Memory B cell (primary cell): Measurements from ENCODE around the gene PCDHA8.
"Not testable (repeated sequence)": the region's sequence is repeated elsewhere in the genome, so short reads cannot be mapped to it uniquely, and the experiment has no call there.

ENCODE experiments used
- ATAC-seq: fragments of 150-1000 bp; cut with Tn5 transposase; 2 replicates; pipeline ENCODE4 v1.10.0; 2021; ENCODE audit warnings: low read depth, mild to moderate bottlenecking, moderate library complexity
- DNase-seq, 2 donors: peaks; one replicate each; pipeline ENCODE4 v3.0.0; 2022; ENCODE audit warnings: low spot score in 2 of 2
- H3K27ac Mint-ChIP-seq: one replicate; pipeline ENCODE4 v1.8.0; 2022; ENCODE audit warnings: mild to moderate bottlenecking, moderate library complexity, mixed read lengths
- H3K27me3 Mint-ChIP-seq: one replicate; pipeline ENCODE4 v1.8.0; 2022; ENCODE audit warnings: mixed read lengths
- H3K36me3 Mint-ChIP-seq: one replicate; pipeline ENCODE4 v1.8.0; 2022; ENCODE audit warnings: mild to moderate bottlenecking, mixed read lengths
- H3K4me1 Mint-ChIP-seq: one replicate; pipeline ENCODE4 v1.8.0; 2022; ENCODE audit warnings: mixed read lengths
- H3K4me3 Mint-ChIP-seq: one replicate; pipeline ENCODE4 v1.8.0; 2022; ENCODE audit warnings: mild to moderate bottlenecking, moderate library complexity, mixed read lengths
- H3K9me3 Mint-ChIP-seq: one replicate; pipeline ENCODE4 v1.8.0; 2022; ENCODE audit warnings: mixed read lengths

Gene PCDHA8

GRCh38 chr5:140821375-140822280 lies 19.4 kb upstream of the PCDHA8 start, which contains the start of gene PCDHA5:
Gene PCDHA5 (plus strand): TSS chr5:140821613.
- ATAC-seq, result no peak
- DNase-seq, result no peak

GRCh38 chr5:140822281-140822629 lies 18.7 kb upstream of the PCDHA8 start:
- ATAC-seq (no peak), DNase-seq (no peak)
- Mint-ChIP-seq H3K4me3 (no peak overlapping the region), H3K27ac (no peak overlapping the region), H3K27me3 (peaks cover 5% of the 10 kb centered on the region), H3K4me1 (no peaks in the 10 kb centered on the region), H3K9me3 (peaks cover 4% of the 10 kb centered on the region), H3K36me3 (no peaks in the 10 kb centered on the region)

More at GRCh38 chr5:140821375-140822280, 19.4 kb upstream of the PCDHA8 start, which contains the start of gene PCDHA5:
- H3K27me3 Mint-ChIP-seq, result peaks cover 3% of the 10 kb centered on the region
- peaks cover 2% of the 10 kb centered on the region for H3K9me3 Mint-ChIP-seq
- H3K27ac Mint-ChIP-seq, result no peak within 1 kb of the TSS
- H3K4me1 Mint-ChIP-seq, result no peaks in the 10 kb centered on the region
- no peak within 1 kb of the TSS for H3K4me3 Mint-ChIP-seq
- H3K36me3 Mint-ChIP-seq, result no peaks in the 10 kb centered on the region

- H3K4me3 Mint-ChIP-seq, H3K9me3 Mint-ChIP-seq, H3K36me3 Mint-ChIP-seq, H3K27ac Mint-ChIP-seq, H3K4me1 Mint-ChIP-seq, DNase-seq, ATAC-seq, H3K27me3 Mint-ChIP-seq: not testable (repeated sequence)
Measured at GRCh38 chr5:140822969-140823368, 18.0 kb upstream of the PCDHA8 start.

- ATAC-seq, result no peak
- Mint-ChIP-seq H3K9me3 (peaks cover 4% of the 10 kb centered on the region), H3K4me1 (no peaks in the 10 kb centered on the region), H3K4me3 (no peak overlapping the region), H3K27me3 (peaks cover 4% of the 10 kb centered on the region), H3K36me3 (no peaks in the 10 kb centered on the region), H3K27ac (no peak overlapping the region)
- DNase-seq, result no peak
Measured at GRCh38 chr5:140823475-140823874, 17.5 kb upstream of the PCDHA8 start.

- Mint-ChIP-seq H3K9me3 (peaks cover 5% of the 10 kb centered on the region), H3K36me3 (no peaks in the 10 kb centered on the region), H3K27me3 (peaks cover 7% of the 10 kb centered on the region), H3K4me1 (no peaks in the 10 kb centered on the region), H3K27ac (no peak within 1 kb of the TSS), H3K4me3 (no peak within 1 kb of the TSS)
- ATAC-seq (no peak), DNase-seq (no peak)
Measured at GRCh38 chr5:140827704-140828361, 13.2 kb upstream of the PCDHA8 start, which contains the start of gene PCDHA6. Gene PCDHA6 (plus strand): TSS chr5:140827960. CDS start chr5:140828092, 132 bp downstream.

- ATAC-seq, result no peak
- no peak overlapping the region for H3K4me3 Mint-ChIP-seq
- DNase-seq, result no peak
- no peaks in the 10 kb centered on the region for H3K4me1 Mint-ChIP-seq
- peaks cover 7% of the 10 kb centered on the region for H3K9me3 Mint-ChIP-seq
- H3K27ac Mint-ChIP-seq, result no peak overlapping the region
- H3K36me3 Mint-ChIP-seq, result no peaks in the 10 kb centered on the region
- peaks cover 9% of the 10 kb centered on the region for H3K27me3 Mint-ChIP-seq
Measured at GRCh38 chr5:140828362-140828737, 12.6 kb upstream of the PCDHA8 start.

GRCh38 chr5:140829511-140830501 lies 11.2 kb upstream of the PCDHA8 start:
- not testable (repeated sequence) for H3K27ac Mint-ChIP-seq, ATAC-seq, H3K4me3 Mint-ChIP-seq, H3K9me3 Mint-ChIP-seq, DNase-seq, H3K4me1 Mint-ChIP-seq, H3K36me3 Mint-ChIP-seq
- H3K27me3 Mint-ChIP-seq, result peaks cover 10% of the 10 kb centered on the region

- Mint-ChIP-seq H3K36me3 (peaks cover 2% of the 10 kb centered on the region), H3K4me1 (no peaks in the 10 kb centered on the region), H3K4me3 (no peak within 1 kb of the TSS), H3K27ac (no peak within 1 kb of the TSS), H3K27me3 (peaks cover 8% of the 10 kb centered on the region), H3K9me3 (peaks cover 6% of the 10 kb centered on the region)
- ATAC-seq (no peak), DNase-seq (no peak)
Measured at GRCh38 chr5:140833993-140834392, 7.0 kb upstream of the PCDHA8 start, which contains the start of gene PCDHA7. Gene PCDHA7 (plus strand): TSS chr5:140834269. CDS start chr5:140834384, 115 bp downstream.

GRCh38 chr5:140834439-140835008 lies 6.5 kb upstream of the PCDHA8 start:
- DNase-seq, H3K4me1 Mint-ChIP-seq, H3K27me3 Mint-ChIP-seq, H3K4me3 Mint-ChIP-seq, ATAC-seq, H3K36me3 Mint-ChIP-seq, H3K9me3 Mint-ChIP-seq, H3K27ac Mint-ChIP-seq: not testable (repeated sequence)

GRCh38 chr5:140835622-140836510 lies 5.1 kb upstream of the PCDHA8 start:
- ATAC-seq (no peak), DNase-seq (no peak)
- Mint-ChIP-seq H3K4me3 (no peak overlapping the region), H3K27me3 (peaks cover 8% of the 10 kb centered on the region), H3K27ac (no peak overlapping the region), H3K36me3 (peaks cover 2% of the 10 kb centered on the region), H3K4me1 (no peaks in the 10 kb centered on the region), H3K9me3 (peaks cover 9% of the 10 kb centered on the region)

- Mint-ChIP-seq H3K9me3 (peaks cover 7% of the 10 kb centered on the region), H3K4me1 (no peaks in the 10 kb centered on the region)
Measured at GRCh38 chr5:140842798-140843733, 2.1 kb downstream of the PCDHA8 start.

More at GRCh38 chr5:140842798-140843733, 2.1 kb downstream of the PCDHA8 start:
- DNase-seq (no peak), ATAC-seq (no peak)
- Mint-ChIP-seq H3K4me3 (no peak overlapping the region), H3K27me3 (peaks cover 2% of the 10 kb centered on the region), H3K36me3 (no peaks in the 10 kb centered on the region), H3K27ac (no peak overlapping the region)
